ENCODE measurements around the gene RPA3. TPM values are rescaled to one million over a fixed set of nuclear protein-coding genes. Genes with fewer than 3 reads are reported as not detected.

RPA3 gene
- total RNA-seq, 1 donor from 2014 or later, result 128 TPM

- no peaks in the 10 kb centered on the region for H3K79me2 ChIP-seq (ENCODE audit: low read depth)
- H3K9me3 Mint-ChIP-seq, result no peaks in the 10 kb centered on the region
- H3K9ac ChIP-seq, result no peak overlapping the region
- H3K27me3 ChIP-seq, result no peaks in the 10 kb centered on the region
- no peaks in the 10 kb centered on the region for H3K27me3 Mint-ChIP-seq (ENCODE audit: insufficient read depth, low read depth)
- H3K27ac Mint-ChIP-seq, result no peak overlapping the region
- H3K36me3 Mint-ChIP-seq, result no peaks in the 10 kb centered on the region
- no peaks in the 10 kb centered on the region for H4K20me1 ChIP-seq (ENCODE audit: low read depth)
- peak overlapping the region; percentile 42 for H3K4me2 ChIP-seq
- H3K27ac ChIP-seq, result peak overlapping the region; percentile 74
- peak; percentile 76 for DNase-seq (ENCODE audit: low spot score)
- H3K4me1 Mint-ChIP-seq, result peaks cover 33% of the 10 kb centered on the region
- H3K4me1 ChIP-seq, result peaks cover 51% of the 10 kb centered on the region
- no peak overlapping the region for H3K4me3 Mint-ChIP-seq
- TF ChIP-seq CTCF (IDR thresholded peaks at IDR 0.05) (no peak), EZH2 (IDR thresholded peaks at IDR 0.05) (no peak), EZH2phosphoT487 (IDR thresholded peaks at IDR 0.05) (no peak)
- no peaks in the 10 kb centered on the region for H3K9me3 ChIP-seq (ENCODE audit: low read depth)
- peaks cover 38% of the 10 kb centered on the region for H3F3A ChIP-seq (ENCODE audit: low read depth)
- no peaks in the 10 kb centered on the region for H3K36me3 ChIP-seq
- no peak overlapping the region for H3K4me3 ChIP-seq
- H2AFZ ChIP-seq (replicated peaks), result no peak overlapping the region
Measured at GRCh38 chr7:7736671-7737070, 18.3 kb upstream of the RPA3 start.

GRCh38 chr7:7732621-7733281 lies 14.3 kb upstream of the RPA3 start:
- Mint-ChIP-seq H3K36me3 (no peaks in the 10 kb centered on the region), H3K4me1 (peaks cover 21% of the 10 kb centered on the region), H3K9me3 (no peaks in the 10 kb centered on the region), H3K27ac (no peak overlapping the region), H3K27me3 (ENCODE audit: insufficient read depth, low read depth) (no peaks in the 10 kb centered on the region), H3K4me3 (no peak overlapping the region)
- TF ChIP-seq EZH2 (IDR thresholded peaks at IDR 0.05), result no peak
- peak; percentile 13 for DNase-seq (ENCODE audit: low spot score)
- no peak overlapping the region for H3K4me2 ChIP-seq
- no peaks in the 10 kb centered on the region for H3K79me2 ChIP-seq (ENCODE audit: low read depth)
- H3K9me3 ChIP-seq (ENCODE audit: low read depth), result no peaks in the 10 kb centered on the region
- peaks cover 20% of the 10 kb centered on the region for H3F3A ChIP-seq (ENCODE audit: low read depth)
- no peaks in the 10 kb centered on the region for H4K20me1 ChIP-seq (ENCODE audit: low read depth)
- H3K27ac ChIP-seq, result no peak overlapping the region
- H3K36me3 ChIP-seq, result no peaks in the 10 kb centered on the region
- H3K9ac ChIP-seq, result no peak overlapping the region
- no peak overlapping the region for H3K4me3 ChIP-seq
- H3K4me1 ChIP-seq, result peaks cover 22% of the 10 kb centered on the region
- H2AFZ ChIP-seq (replicated peaks), result no peak overlapping the region
- H3K27me3 ChIP-seq, result no peaks in the 10 kb centered on the region

GRCh38 chr7:7731732-7732131 lies 13.3 kb upstream of the RPA3 start:
- H3K4me1 ChIP-seq, result peaks cover 13% of the 10 kb centered on the region
- no peak overlapping the region for H3K4me3 ChIP-seq
- H3K9me3 ChIP-seq (ENCODE audit: low read depth), result no peaks in the 10 kb centered on the region
- H3K27me3 Mint-ChIP-seq (ENCODE audit: insufficient read depth, low read depth), result no peaks in the 10 kb centered on the region
- H4K20me1 ChIP-seq (ENCODE audit: low read depth), result no peaks in the 10 kb centered on the region
- no peak for TF ChIP-seq EZH2phosphoT487 (IDR thresholded peaks at IDR 0.05)
- no peak for TF ChIP-seq CTCF (IDR thresholded peaks at IDR 0.05)
- no peak for TF ChIP-seq EZH2 (IDR thresholded peaks at IDR 0.05)
- H3K4me1 Mint-ChIP-seq, result peaks cover 17% of the 10 kb centered on the region
- no peak overlapping the region for H3K4me2 ChIP-seq
- H3K79me2 ChIP-seq (ENCODE audit: low read depth), result no peaks in the 10 kb centered on the region
- no peak overlapping the region for H3K4me3 Mint-ChIP-seq
- H3K9me3 Mint-ChIP-seq, result peaks cover 4% of the 10 kb centered on the region
- DNase-seq (ENCODE audit: low spot score), result no peak
- H3K27ac ChIP-seq, result no peak overlapping the region
- no peak overlapping the region for H3K9ac ChIP-seq
- H3K27ac Mint-ChIP-seq, result no peak overlapping the region
- H3F3A ChIP-seq (ENCODE audit: low read depth), result peaks cover 12% of the 10 kb centered on the region
- H3K36me3 Mint-ChIP-seq, result peaks cover 2% of the 10 kb centered on the region
- H3K36me3 ChIP-seq, result no peaks in the 10 kb centered on the region
- H3K27me3 ChIP-seq, result no peaks in the 10 kb centered on the region
- H2AFZ ChIP-seq (replicated peaks), result no peak overlapping the region

All from neural progenitor cell (in vitro differentiated cells).